HEK293 (cell line): Measurements from ENCODE around the gene CCNK.

ENCODE experiments used
- CTCF ChIA-PET: fragments of 350-600 bp; formaldehyde crosslinking; extraction: SDS; loops from one replicate; lab custom pipeline; 2021; ENCODE audit warnings: antibody characterized with exemption; lab: Yijun Ruan, JAX
- POLR2A ChIA-PET: fragments of 300-600 bp; formaldehyde crosslinking; extraction: SDS; loops from one replicate; lab custom pipeline; 2020; ENCODE audit warnings: antibody characterized with exemption, inconsistent platforms; lab: Yijun Ruan, JAX
- H3K27ac ChIP-seq: fragments of 200-500 bp; sonication (Bioruptor generic); 2 replicates; pipeline ENCODE4 v1.5.1; 2014; ENCODE audit warnings: low read depth, low read length, control low read depth, inconsistent platforms; ENCODE audit errors: extremely low read depth
- H3K36me3 ChIP-seq, 2 experiments: fragments of 200-500 bp in 1 of 2; sonication (Bioruptor generic) in 1 of 2; 1 replicate in 1 of 2; 2 replicates in 1 of 2; pipeline ENCODE4 v1.5.1; 2014 to 2017; ENCODE audit warnings: inconsistent platforms in 2 of 2, low read length in 2 of 2; ENCODE audit not compliant: control insufficient read depth in 2 of 2, insufficient read depth in 1 of 2
- H3K4me1 ChIP-seq: fragments of 200-500 bp; sonication (Bioruptor generic); 2 replicates; pipeline ENCODE4 v1.5.1; 2014; ENCODE audit warnings: mild to moderate bottlenecking, low read length, inconsistent platforms; ENCODE audit not compliant: control insufficient read depth, insufficient read depth
- H3K4me3 ChIP-seq: 2 replicates; pipeline ENCODE4 v1.5.1; 2011; ENCODE audit warnings: low read depth, mild to moderate bottlenecking, control low read depth, low read length, moderate library complexity
- H3K9me3 ChIP-seq: fragments of 200-500 bp; sonication (Bioruptor generic); 2 replicates; pipeline ENCODE4 v1.5.1; 2014; ENCODE audit warnings: low read depth, low read length, inconsistent platforms; ENCODE audit not compliant: control insufficient read depth, insufficient read depth
- ATF2 ChIP-seq: fragments of 450-650 bp; formaldehyde crosslinking; IDR thresholded peaks from 2 replicates; pipeline ENCODE4 v1.5.1; 2016; ENCODE audit warnings: missing biosample characterization, missing genetic modification characterization, low read depth
- GLIS1 ChIP-seq: fragments of 450-650 bp; formaldehyde crosslinking; IDR thresholded peaks from 2 replicates; pipeline ENCODE4 v1.5.1; 2016; ENCODE audit warnings: missing biosample characterization, missing genetic modification characterization
- TRIM28 ChIP-seq: IDR thresholded peaks from 2 replicates; pipeline ENCODE4 v1.6.1; 2011; ENCODE audit warnings: low read length, control low read depth, borderline replicate concordance
- ZBTB10 ChIP-seq: fragments of 450-650 bp; formaldehyde crosslinking; IDR thresholded peaks from 2 replicates; pipeline ENCODE4 v1.5.1; 2016; ENCODE audit warnings: missing biosample characterization, missing genetic modification characterization
- ZBTB21 ChIP-seq: fragments of 450-650 bp; formaldehyde crosslinking; IDR thresholded peaks from 2 replicates; pipeline ENCODE4 v1.5.1; 2017; ENCODE audit warnings: missing biosample characterization, missing genetic modification characterization
- ZBTB26 ChIP-seq: fragments of 450-650 bp; formaldehyde crosslinking; optimal IDR thresholded peaks from 2 replicates; pipeline ENCODE3; 2016; ENCODE audit warnings: missing biosample characterization, mild to moderate bottlenecking, missing genetic modification characterization
- ZFP69B ChIP-seq: fragments of 450-650 bp; formaldehyde crosslinking; IDR thresholded peaks from 2 replicates; pipeline ENCODE4 v1.5.1; 2016; ENCODE audit warnings: missing biosample characterization, missing genetic modification characterization
- ZNF148 ChIP-seq: fragments of 450-650 bp; formaldehyde crosslinking; IDR thresholded peaks from 2 replicates; pipeline ENCODE4 v1.5.0; 2017; ENCODE audit warnings: missing biosample characterization, missing genetic modification characterization, borderline replicate concordance
- ZNF175 ChIP-seq: fragments of 450-650 bp; formaldehyde crosslinking; IDR thresholded peaks from 2 replicates; pipeline ENCODE4 v1.5.1; 2016; ENCODE audit warnings: missing biosample characterization, missing genetic modification characterization
- ZNF202 ChIP-seq: fragments of 450-650 bp; formaldehyde crosslinking; IDR thresholded peaks from 2 replicates; pipeline ENCODE4 v1.5.1; 2016; ENCODE audit warnings: missing biosample characterization, missing genetic modification characterization, borderline replicate concordance
- ZNF221 ChIP-seq: fragments of 450-650 bp; formaldehyde crosslinking; IDR thresholded peaks from 2 replicates; pipeline ENCODE4 v1.5.1; 2017; ENCODE audit warnings: missing biosample characterization, missing genetic modification characterization, borderline replicate concordance
- ZNF280C ChIP-seq: fragments of 450-650 bp; formaldehyde crosslinking; IDR thresholded peaks from 2 replicates; pipeline ENCODE4 v1.5.1; 2016; ENCODE audit warnings: missing biosample characterization, missing genetic modification characterization
- ZNF37A ChIP-seq: fragments of 450-650 bp; IDR thresholded peaks from 2 replicates; pipeline ENCODE4 v1.5.1; 2018; ENCODE audit warnings: missing biosample characterization, missing genetic modification characterization
- ZNF394 ChIP-seq: fragments of 450-650 bp; formaldehyde crosslinking; IDR thresholded peaks from 2 replicates; pipeline ENCODE4 v1.5.1; 2016; ENCODE audit warnings: missing biosample characterization, missing genetic modification characterization, mild to moderate bottlenecking, moderate library complexity, borderline replicate concordance
- ZNF660 ChIP-seq: fragments of 450-650 bp; IDR thresholded peaks from 2 replicates; pipeline ENCODE4 v1.5.1; 2018; ENCODE audit warnings: missing biosample characterization, mild to moderate bottlenecking, missing genetic modification characterization
- ZNF791 ChIP-seq: fragments of 450-650 bp; formaldehyde crosslinking; IDR thresholded peaks from 2 replicates; pipeline ENCODE4 v1.5.1; 2016; ENCODE audit warnings: missing biosample characterization, missing genetic modification characterization
- ZNF792 ChIP-seq: fragments of 450-650 bp; formaldehyde crosslinking; IDR thresholded peaks from 2 replicates; pipeline ENCODE4 v1.5.1; 2016; ENCODE audit warnings: missing biosample characterization, missing genetic modification characterization
- TF ChIP-seq, protein P1 (sequence below): IDR thresholded peaks from 2 replicates; pipeline ENCODE4 v1.6.1; 2011; ENCODE audit warnings: mild to moderate bottlenecking, low read depth, low read length, borderline replicate concordance

CCNK gene

DNA sequence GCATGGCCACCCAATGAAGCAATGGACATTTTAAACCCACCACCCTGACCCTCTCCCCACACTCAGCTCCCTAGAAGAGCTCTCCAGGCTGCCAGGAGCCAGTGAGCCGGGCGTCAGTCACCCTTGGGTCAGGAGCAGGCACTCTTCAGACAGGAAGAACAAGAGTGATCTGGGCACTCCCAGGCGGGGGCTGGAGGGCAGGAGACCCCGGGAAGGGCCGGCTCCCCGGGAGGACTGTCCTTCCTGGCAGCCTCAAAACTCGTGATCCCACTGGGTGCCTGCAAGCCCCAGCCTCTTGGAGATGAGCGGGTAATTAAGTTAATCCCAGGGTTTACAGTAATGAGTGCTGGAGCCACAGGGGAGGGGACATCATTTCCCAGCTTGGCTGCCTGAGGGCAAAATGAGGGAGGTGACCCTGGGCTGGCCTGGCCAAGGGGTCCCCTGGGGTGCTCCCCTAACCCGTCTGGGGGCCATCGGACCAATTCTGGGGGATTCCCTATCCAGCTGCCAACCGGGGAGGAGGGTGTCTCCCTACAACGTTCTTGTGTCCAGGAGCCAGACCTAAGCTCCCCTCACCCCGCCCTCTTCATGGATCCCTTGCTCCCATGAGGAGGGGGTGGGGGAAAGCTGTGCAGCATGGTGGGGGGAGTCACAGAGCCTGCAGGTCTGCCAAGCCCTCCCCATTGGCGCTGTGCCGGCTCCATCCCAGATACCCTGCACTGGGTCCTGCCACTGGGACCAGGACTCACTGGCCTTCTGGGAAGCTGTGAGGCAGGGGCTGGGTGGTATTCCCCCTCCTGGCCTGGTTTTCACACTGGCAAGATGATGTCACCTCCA is 59.2 kb downstream of the CCNK start (continued):
- no peak for TF ChIP-seq ZNF280C
- TF ChIP-seq ZBTB10 = no peak
- TF ChIP-seq GLIS1 (tag by site-specific recombination) = peak; percentile 88
- TF ChIP-seq ZNF148 (tag by site-specific recombination) = no peak
- TF ChIP-seq, protein P1, sequence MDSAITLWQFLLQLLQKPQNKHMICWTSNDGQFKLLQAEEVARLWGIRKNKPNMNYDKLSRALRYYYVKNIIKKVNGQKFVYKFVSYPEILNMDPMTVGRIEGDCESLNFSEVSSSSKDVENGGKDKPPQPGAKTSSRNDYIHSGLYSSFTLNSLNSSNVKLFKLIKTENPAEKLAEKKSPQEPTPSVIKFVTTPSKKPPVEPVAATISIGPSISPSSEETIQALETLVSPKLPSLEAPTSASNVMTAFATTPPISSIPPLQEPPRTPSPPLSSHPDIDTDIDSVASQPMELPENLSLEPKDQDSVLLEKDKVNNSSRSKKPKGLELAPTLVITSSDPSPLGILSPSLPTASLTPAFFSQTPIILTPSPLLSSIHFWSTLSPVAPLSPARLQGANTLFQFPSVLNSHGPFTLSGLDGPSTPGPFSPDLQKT = no peak
- no peak for TF ChIP-seq ZNF660
- TF ChIP-seq ZNF221 (tag by site-specific recombination) = no peak
- no peak for TF ChIP-seq ZFP69B (tag by site-specific recombination)
- TF ChIP-seq ZNF202 (tag by site-specific recombination) = no peak

DNA sequence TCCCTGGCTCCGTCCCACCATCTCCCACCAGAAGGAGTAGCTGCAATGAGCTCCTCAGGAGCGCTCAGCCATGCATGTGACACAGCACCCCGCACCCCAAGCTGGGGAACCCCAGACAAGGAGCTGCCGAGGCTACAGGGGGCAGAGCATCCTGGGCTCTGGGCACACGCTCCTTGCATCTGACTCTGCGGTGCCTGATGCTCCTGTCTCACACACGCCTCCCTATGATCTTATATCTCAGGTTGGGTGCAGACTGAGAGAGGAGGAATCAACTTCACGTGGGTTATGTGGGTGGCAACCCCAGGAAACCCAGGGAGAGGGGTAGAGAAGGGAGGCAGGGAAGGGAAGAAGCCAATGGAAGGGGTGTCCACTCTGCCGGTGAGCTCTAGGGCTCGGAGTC is 60.0 kb downstream of the CCNK start:
- ChIA-PET CTCF (no interaction called here), POLR2A (no interaction called here)
- no peaks in the 10 kb centered on the region for H3K9me3 ChIP-seq
- no peaks in the 10 kb centered on the region for H3K36me3 ChIP-seq
- no peak for TF ChIP-seq ZNF792 (tag by site-specific recombination)
- 0 out of 2 replicates have a peak, but pooled peaks have one; percentile 18 for TF ChIP-seq ZNF394 (tag by site-specific recombination)
- peaks cover 11% of the 10 kb centered on the region for H3K4me1 ChIP-seq
- no peak overlapping the region for H3K27ac ChIP-seq
- no peak overlapping the region for H3K4me3 ChIP-seq

DNA sequence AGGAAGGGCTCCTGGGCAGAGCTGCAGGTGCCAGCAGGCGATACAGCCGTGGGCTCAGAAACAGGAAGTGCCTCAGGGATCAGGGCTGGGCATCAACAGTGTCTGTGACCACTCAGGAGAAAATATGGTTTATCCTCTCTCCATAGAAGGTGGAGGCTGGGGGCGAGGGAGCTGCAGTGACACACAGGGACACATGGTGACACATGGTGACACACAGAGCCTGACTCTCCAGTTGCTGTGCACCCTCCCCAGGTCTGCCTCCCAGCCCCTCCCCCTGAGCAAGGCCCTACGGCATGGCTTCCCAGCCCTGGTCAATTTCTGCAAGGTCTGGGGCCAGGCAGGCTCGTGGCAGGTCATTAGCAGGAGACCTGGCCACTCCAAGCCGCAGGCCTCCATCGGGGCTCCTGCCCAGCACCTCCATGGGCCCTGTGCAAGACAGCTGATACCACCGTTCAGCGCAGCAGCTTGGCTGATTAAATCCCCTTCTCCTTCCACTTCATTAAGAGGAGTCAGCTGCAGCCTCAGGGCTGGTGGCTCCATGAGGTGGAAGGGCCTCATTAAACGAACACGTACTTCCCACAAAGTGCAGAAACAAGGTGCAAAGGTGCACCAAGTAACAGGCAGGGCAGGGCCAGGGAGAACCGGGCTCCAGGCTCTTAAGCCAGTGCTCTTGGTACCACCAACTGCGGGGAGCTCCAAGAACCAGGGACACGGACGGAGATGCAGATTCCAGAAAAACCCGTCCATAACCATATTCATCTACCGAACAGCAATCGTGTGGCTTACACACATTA is 60.7 kb downstream of the CCNK start:
- Histone ChIP-seq H3K27ac (no peak overlapping the region), H3K9me3 (no peaks in the 10 kb centered on the region), H3K4me3 (no peak overlapping the region), H3K36me3 (no peaks in the 10 kb centered on the region), H3K4me1 (peaks cover 15% of the 10 kb centered on the region)
- ChIA-PET POLR2A (interaction anchor here (0.6 kb wide), 1 partner anchor 80 kb away, joined by 4 read pairs; no protein-coding TSS in a partner anchor), CTCF (interaction anchor here (0.6 to 0.7 kb wide), 3 partner anchors 17 to 33 kb away, joined by 3 read pairs; no protein-coding TSS in a partner anchor)
- peak; percentile 61; the same call in 1 of the 2 replicates for TF ChIP-seq TRIM28
- TF ChIP-seq ZBTB21 (tag by site-specific recombination) = no peak
- no peak for TF ChIP-seq ATF2 (tag by site-specific recombination)
- TF ChIP-seq ZNF791 (tag by site-specific recombination) = no peak
- no peak for TF ChIP-seq ZNF37A (tag by site-specific recombination)
- no peak for TF ChIP-seq ZNF175
- no peak for TF ChIP-seq ZBTB26 (tag by site-specific recombination)
